HepG2 (cell line): ENCODE results near the gene PRPSAP2. TPM values are rescaled to one million over a fixed set of nuclear protein-coding genes. Genes with fewer than 3 reads are reported as not detected.
A peak's percentile ranks its signal among the peaks of the same experiment; 100 is the strongest.

Experiments
- ATAC-seq: fragments of 200-7000 bp; cut with Tn5 transposase; 3 replicates; pipeline ENCODE4 v1.9.1; 2020; ENCODE audit warnings: mild to moderate bottlenecking, moderate library complexity
- BruUV-seq: library from RNA; stranded (reverse); fragments of 400-500 nt; replicated peaks from 2 replicates; lab custom pipeline; 2021; lab: Mats Ljungman, UMichigan
- CTCF ChIA-PET: fragments of 300-600 bp; formaldehyde crosslinking; extraction: SDS; loops from one replicate; lab custom pipeline; 2021; ENCODE audit warnings: low total read pairs, inconsistent platforms, low intra/inter-chr PET ratio; lab: Yijun Ruan, JAX
- POLR2A ChIA-PET: fragments of 350-600 bp; sonication (Branson Sonifier 250); formaldehyde crosslinking; loops from one replicate; lab custom pipeline; 2020; ENCODE audit warnings: antibody characterized with exemption, inconsistent platforms; lab: Yijun Ruan, JAX
- DNase-seq: peaks from one replicate; pipeline ENCODE4 v3.0.0-alpha.2; 2015; ENCODE audit warnings: low spot score
- FAIRE-seq: peaks from 3 replicates; lab custom pipeline; 2011; peaks lifted over from hg19 to GRCh38; lab: Jason Lieb, UNC
- H2AFZ ChIP-seq: one replicate; pipeline ENCODE4 v1.6.1; 2011; ENCODE audit warnings: low read length, inconsistent platforms
- H3K27ac ChIP-seq: fragments of 300-600 bp; 3 replicates; pipeline ENCODE4 v1.8.0; 2011; ENCODE audit warnings: mixed run types, mild to moderate bottlenecking, mixed read lengths, low read length, inconsistent platforms; ENCODE audit not compliant: insufficient read depth; ENCODE audit errors: extremely low read length
- H3K27me3 ChIP-seq, 2 experiments: fragments of 200-600 bp in 1 of 2; 2 replicates in 1 of 2; 3 replicates in 1 of 2; pipeline versions ENCODE4 v1.6.0 to v1.8.0; 2011; ENCODE audit warnings: low read length in 2 of 2, mild to moderate bottlenecking in 2 of 2, moderate library complexity in 2 of 2, inconsistent platforms in 1 of 2; ENCODE audit not compliant: insufficient read depth in 2 of 2, control insufficient read depth in 1 of 2
- H3K36me3 ChIP-seq, 2 experiments: fragments of 200-600 bp in 1 of 2; replicated peaks in 1 of 2; 2 replicates in 1 of 2; 3 replicates in 1 of 2; pipeline versions ENCODE4 v1.5.1 to v1.8.0; 2011; ENCODE audit warnings: low read length in 2 of 2, inconsistent platforms in 1 of 2; ENCODE audit not compliant: insufficient read depth in 2 of 2, control insufficient read depth in 1 of 2
- H3K4me1 ChIP-seq: 2 replicates; pipeline ENCODE4 v1.5.1; 2012; ENCODE audit warnings: low read length, inconsistent platforms; ENCODE audit not compliant: insufficient read depth
- H3K4me2 ChIP-seq: 2 replicates; pipeline ENCODE4 v1.6.0; 2011; ENCODE audit warnings: low read depth, low read length, inconsistent platforms
- H3K4me3 ChIP-seq, 3 experiments: fragments of 200-600 bp in 1 of 3; sonication (generic), shearing (Covaris generic) in 1 of 3; replicated peaks in 1 of 3; 2 replicates each; pipeline ENCODE4 v1.5.1; 2011 to 2016; ENCODE audit warnings: low read length in 3 of 3, inconsistent platforms in 2 of 3, low read depth in 2 of 3, mild to moderate bottlenecking in 2 of 3, control low read depth in 1 of 3, mixed read lengths in 1 of 3; ENCODE audit not compliant: insufficient read depth in 1 of 3
- H3K79me2 ChIP-seq: one replicate; pipeline ENCODE4 v1.6.1; 2011; ENCODE audit warnings: low read length, inconsistent platforms; ENCODE audit not compliant: insufficient read depth
- H3K9ac ChIP-seq: 2 replicates; pipeline ENCODE4 v1.6.0; 2011; ENCODE audit warnings: mild to moderate bottlenecking, low read depth, low read length, inconsistent platforms; ENCODE audit not compliant: insufficient read depth
- H3K9me3 ChIP-seq: 2 replicates; pipeline ENCODE4 v1.5.1; 2012; ENCODE audit warnings: mild to moderate bottlenecking, low read length
- H4K20me1 ChIP-seq: 2 replicates; pipeline ENCODE4 v1.6.0; 2011; ENCODE audit warnings: inconsistent platforms, mild to moderate bottlenecking, low read length, moderate library complexity; ENCODE audit not compliant: insufficient read depth
- ERF ChIP-seq: IDR thresholded peaks from 2 replicates; pipeline ENCODE4 v1.6.1; 2018; ENCODE audit warnings: missing biosample characterization, missing genetic modification reagents
- HOXD1 ChIP-seq: sonication (generic); formaldehyde crosslinking; IDR thresholded peaks from 2 replicates; pipeline ENCODE4 v1.5.0; 2020; ENCODE audit warnings: missing genetic modification reagents
- KDM2A ChIP-seq: sonication (generic); formaldehyde crosslinking; IDR thresholded peaks from 2 replicates; pipeline ENCODE4 v1.4.0; 2020; ENCODE audit warnings: low read depth, missing genetic modification reagents, borderline replicate concordance
- NFRKB ChIP-seq: fragments of 450-650 bp; IDR thresholded peaks from 2 replicates; pipeline ENCODE4 v1.6.1; 2017
- NR2F6 ChIP-seq, 2 experiments: IDR thresholded peaks; 2 replicates each; pipeline ENCODE4 v1.6.1; 2016; ENCODE audit warnings: antibody characterized with exemption in 1 of 2, mild to moderate bottlenecking in 1 of 2
- PAWR ChIP-seq: sonication (generic); formaldehyde crosslinking; IDR thresholded peaks from 2 replicates; pipeline ENCODE4 v1.4.0; 2020; ENCODE audit warnings: missing genetic modification reagents, mild to moderate bottlenecking, borderline replicate concordance
- RAD21 ChIP-seq: fragments of 450-650 bp; formaldehyde crosslinking; IDR thresholded peaks from 2 replicates; pipeline ENCODE4 v1.5.0; 2020; ENCODE audit warnings: mild to moderate bottlenecking
- RXRB ChIP-seq: IDR thresholded peaks from 2 replicates; pipeline ENCODE4 v1.6.1; 2016; ENCODE audit warnings: borderline replicate concordance, missing genetic modification reagents, missing compliant biosample characterization
- SMC3 ChIP-seq: IDR thresholded peaks from 2 replicates; pipeline ENCODE4 v1.6.1; 2011; ENCODE audit warnings: low read length, improper control_type of control experiment
- SMYD3 ChIP-seq: sonication (generic); formaldehyde crosslinking; IDR thresholded peaks from 2 replicates; pipeline ENCODE4 v1.8.1; 2023; ENCODE audit warnings: mild to moderate bottlenecking, missing genetic modification reagents
- THRA ChIP-seq: sonication (generic); formaldehyde crosslinking; IDR thresholded peaks from 2 replicates; pipeline ENCODE4 v1.4.0; 2020; ENCODE audit warnings: missing genetic modification reagents, borderline replicate concordance
- ZNF142 ChIP-seq: sonication (generic); formaldehyde crosslinking; IDR thresholded peaks from 2 replicates; pipeline ENCODE4 v1.4.0; 2020; ENCODE audit warnings: missing genetic modification reagents
- ZNF280B ChIP-seq: sonication (generic); formaldehyde crosslinking; IDR thresholded peaks from 2 replicates; pipeline ENCODE4 v1.5.0; 2020; ENCODE audit warnings: missing genetic modification reagents, mild to moderate bottlenecking, borderline replicate concordance
- ZNF484 ChIP-seq: sonication (generic); formaldehyde crosslinking; IDR thresholded peaks from 2 replicates; pipeline ENCODE4 v1.5.1; 2020; ENCODE audit warnings: mild to moderate bottlenecking, low read depth, missing genetic modification reagents, borderline replicate concordance
- WGBS: methylation state at CpG from one replicate; pipeline ENCODE4 v1.1.6; 2017; ENCODE audit warnings: low lambda C conversion rate; 5-methylcytosine and 5-hydroxymethylcytosine counted together
- in situ Hi-C: cut with HindIII; loops from 2 replicates; pipeline ENCODE4 v1.10.0; 2017; ENCODE audit warnings: low pct_unique_long_range_greater_than_20kb; ENCODE audit not compliant: extremely low pct_ligation_motif_present
- intact Hi-C: fragments of 100-400 bp; cut with micrococcal nuclease; formaldehyde crosslinking; loops from one replicate; pipeline ENCODE4 v1.10.0; 2022; ENCODE audit not compliant: unreplicated experiment
- polyA plus RNA-seq, 8 experiments: library from polyadenylated mRNA; depleted of rRNA in 3 of 8; stranded (reverse) in 7 of 8; unstranded in 1 of 8; fragments of >200 nt; fragmentation: Illumina TruSeq in 4 of 8; extraction: Trizol in 4 of 8; gene quantifications; 2 replicates each; pipeline versions ENCODE4 v1.2.1 to v1.2.3, GENCODE V29; 2011 to 2016; ENCODE audit warnings: low read depth in 4 of 8, missing spikeins in 1 of 8, mixed read lengths in 1 of 8; ENCODE audit not compliant: insufficient read depth in 1 of 8
- total RNA-seq, 5 experiments: library from RNA; depleted of rRNA; stranded (reverse); fragments of >200 nt; fragmentation: Illumina TruSeq; extraction: Trizol; gene quantifications; 2 replicates each; pipeline ENCODE4 v1.2.3, GENCODE V29; 2016; ENCODE audit warnings: low read depth in 1 of 5

The PRPSAP2 gene
- total and polyA plus RNA-seq, 2 of the 13 experiments (the other 11 are each of a cell fraction or from before 2014, with no cell fraction given), result 34.0 to 58.9 TPM

- DNase-seq (peak; percentile 51), ATAC-seq (peak; percentile 95), FAIRE-seq (peak; percentile 82)
- peaks cover 46% of the 10 kb centered on the region for H3K4me1 ChIP-seq
- no peak within 1 kb of the TSS for H2AFZ ChIP-seq
- peak within 1 kb of the TSS; percentile 79 for H3K4me2 ChIP-seq
- peaks cover 1 to 21% of the 10 kb centered on the region in 2 experiments; a peak in 2 of 5 replicates for H3K27me3 ChIP-seq
- CTCF ChIA-PET, result interaction anchor here (0.6 to 1.3 kb wide), 2 partner anchors 9 to 136 kb away, joined by 3 to 5 read pairs; no protein-coding TSS in a partner anchor
- 20% methylated on average over 6 of the region's 17 CpGs for WGBS
- H3K9me3 ChIP-seq, result no peaks in the 10 kb centered on the region
- no peaks in the 10 kb centered on the region for H4K20me1 ChIP-seq
- no peak within 1 kb of the TSS for H3K9ac ChIP-seq
- no peaks in the 10 kb centered on the region for H3K79me2 ChIP-seq
- H3K27ac ChIP-seq, result no peak within 1 kb of the TSS
- peak within 1 kb of the TSS; percentile 10 to 58 (median 27); a peak in 3 of 6 replicates for H3K4me3 ChIP-seq
- no peaks in the 10 kb centered on the region for H3K36me3 ChIP-seq
- intact Hi-C loops (loop anchor here (10.0 kb wide), 1 partner anchor 137 kb away; no protein-coding TSS in a partner anchor), in situ Hi-C loops (no loop called here)
- no TSS peak for BruUV-seq
- POLR2A ChIA-PET, result no interaction called here
- TF ChIP-seq THRA (CRISPR knock-in tag) (peak; percentile 82; the same call in 1 of the 2 replicates), KDM2A (CRISPR knock-in tag) (0 out of 2 replicates have a peak, but pooled peaks have one; percentile 22), NFRKB (no peak), ZNF484 (CRISPR knock-in tag) (no peak), RAD21 (CRISPR knock-in tag) (peak; percentile 71), SMC3 (peak; percentile 50), PAWR (CRISPR knock-in tag) (no peak), NR2F6 (IDR thresholded peaks at IDR 0.05) (no peak), NR2F6 (CRISPR knock-in tag; IDR thresholded peaks at IDR 0.05) (peak; percentile 32; the same call in 1 of the 2 replicates), ERF (CRISPR knock-in tag) (0 out of 2 replicates have a peak, but pooled peaks have one; percentile 19), ZNF280B (CRISPR knock-in tag) (0 out of 2 replicates have a peak, but pooled peaks have one; percentile 73), ZNF142 (CRISPR knock-in tag) (no peak), HOXD1 (CRISPR knock-in tag) (no peak), RXRB (peak; percentile 44), SMYD3 (no peak)
Observed at GRCh38 chr17:18951941-18952842, 94.3 kb downstream of the PRPSAP2 start, which contains the start of gene SLC5A10. SLC5A10 (plus strand) TSS chr17:18952165; CDS start chr17:18952206, 41 bp downstream.
